ENCODE results near the gene C13orf42. TPM values are rescaled to one million over a fixed set of nuclear protein-coding genes. Genes with fewer than 3 reads are reported as not detected.
"Not testable (repeated sequence)": the region's sequence is repeated elsewhere in the genome, so short reads cannot be mapped to it uniquely, and the experiment has no call there.

The C13orf42 gene
- total RNA-seq, 4 donors from 2014 or later: not detected

DNA sequence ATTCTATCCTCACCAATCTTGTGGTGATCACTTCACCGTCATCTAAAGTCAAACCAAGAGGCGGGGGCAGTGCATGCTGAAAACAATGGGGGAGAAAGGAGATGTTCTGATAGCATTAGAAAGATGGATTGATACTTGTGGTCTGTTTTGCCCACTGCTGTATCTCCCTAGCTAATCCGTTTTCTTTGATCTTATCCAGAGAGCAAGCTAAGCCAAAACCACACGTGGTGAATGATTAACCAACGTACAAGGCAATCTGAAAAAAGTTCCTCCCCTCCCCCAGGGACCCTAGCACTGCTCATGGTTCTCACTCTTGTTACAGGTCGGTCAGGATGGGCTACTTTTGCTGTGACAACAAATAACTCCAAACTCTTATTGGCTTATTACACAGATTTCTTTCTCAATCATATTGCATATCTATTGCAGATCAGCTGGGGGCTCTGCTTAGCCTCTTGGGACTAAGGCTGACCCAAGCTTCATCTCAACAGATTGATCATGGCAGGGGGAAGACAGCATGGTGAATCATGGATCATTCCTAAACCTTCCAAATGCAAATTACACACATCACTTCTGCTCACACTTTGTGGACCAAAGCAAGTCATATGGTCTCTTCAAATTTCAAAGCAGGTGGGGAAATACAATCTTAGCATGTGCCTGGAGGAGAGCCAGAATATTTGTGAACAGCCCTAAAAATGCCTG, 11.9 kb upstream of the C13orf42 start:
- intact Hi-C loops (cut with DNase I): no loop called here
- Histone ChIP-seq H3K4me3 (replicated peaks in 1 of 3) (no peak overlapping the region), H3K27me3 (no peaks in the 10 kb centered on the region), H3K27ac (no peak overlapping the region), H3K36me3 (no peaks in the 10 kb centered on the region), H3K4me1 (no peaks in the 10 kb centered on the region), H3K9me3 (no peaks in the 10 kb centered on the region)
- WGBS, 2 donors: 35 to 38% methylated on average over 6 of the region's 6 CpGs
- no peak for TF ChIP-seq POLR2A (IDR thresholded peaks at IDR 0.05)
- TF ChIP-seq, protein P1, sequence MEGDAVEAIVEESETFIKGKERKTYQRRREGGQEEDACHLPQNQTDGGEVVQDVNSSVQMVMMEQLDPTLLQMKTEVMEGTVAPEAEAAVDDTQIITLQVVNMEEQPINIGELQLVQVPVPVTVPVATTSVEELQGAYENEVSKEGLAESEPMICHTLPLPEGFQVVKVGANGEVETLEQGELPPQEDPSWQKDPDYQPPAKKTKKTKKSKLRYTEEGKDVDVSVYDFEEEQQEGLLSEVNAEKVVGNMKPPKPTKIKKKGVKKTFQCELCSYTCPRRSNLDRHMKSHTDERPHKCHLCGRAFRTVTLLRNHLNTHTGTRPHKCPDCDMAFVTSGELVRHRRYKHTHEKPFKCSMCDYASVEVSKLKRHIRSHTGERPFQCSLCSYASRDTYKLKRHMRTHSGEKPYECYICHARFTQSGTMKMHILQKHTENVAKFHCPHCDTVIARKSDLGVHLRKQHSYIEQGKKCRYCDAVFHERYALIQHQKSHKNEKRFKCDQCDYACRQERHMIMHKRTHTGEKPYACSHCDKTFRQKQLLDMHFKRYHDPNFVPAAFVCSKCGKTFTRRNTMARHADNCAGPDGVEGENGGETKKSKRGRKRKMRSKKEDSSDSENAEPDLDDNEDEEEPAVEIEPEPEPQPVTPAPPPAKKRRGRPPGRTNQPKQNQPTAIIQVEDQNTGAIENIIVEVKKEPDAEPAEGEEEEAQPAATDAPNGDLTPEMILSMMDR (IDR thresholded peaks at IDR 0.05): no peak
- DNase-seq: no peak

GRCh38 chr13:51120873-51121272, 9.8 kb upstream of the C13orf42 start:
- H3K9me3 ChIP-seq; H3K27ac ChIP-seq; DNase-seq; H3K36me3 ChIP-seq; H3K27me3 ChIP-seq; intact Hi-C loops (cut with DNase I); H3K4me3 ChIP-seq (replicated peaks in 1 of 3); H3K4me1 ChIP-seq: not testable (repeated sequence)
- TF ChIP-seq, protein P1 (IDR thresholded peaks at IDR 0.05): peak in 1 of 6 experiments; percentile 16
- 60 to 66% methylated on average over 9 to 11 of the region's 11 CpGs for WGBS, 2 donors

- no peak for DNase-seq
- no peaks in the 10 kb centered on the region for H3K27me3 ChIP-seq
- no peaks in the 10 kb centered on the region for H3K9me3 ChIP-seq
- no peak overlapping the region for H3K4me3 ChIP-seq (replicated peaks in 1 of 3)
- intact Hi-C loops (cut with DNase I): no loop called here
- H3K36me3 ChIP-seq: no peaks in the 10 kb centered on the region
- WGBS, 2 donors: 83 to 89% methylated on average over 4 of the region's 4 CpGs
- no peak for TF ChIP-seq POLR2A (IDR thresholded peaks at IDR 0.05)
- TF ChIP-seq, protein P1 (IDR thresholded peaks at IDR 0.05): no peak
- no peak overlapping the region for H3K27ac ChIP-seq
- no peaks in the 10 kb centered on the region for H3K4me1 ChIP-seq
Observed at GRCh38 chr13:51118809-51119431, 7.8 kb upstream of the C13orf42 start.

DNA sequence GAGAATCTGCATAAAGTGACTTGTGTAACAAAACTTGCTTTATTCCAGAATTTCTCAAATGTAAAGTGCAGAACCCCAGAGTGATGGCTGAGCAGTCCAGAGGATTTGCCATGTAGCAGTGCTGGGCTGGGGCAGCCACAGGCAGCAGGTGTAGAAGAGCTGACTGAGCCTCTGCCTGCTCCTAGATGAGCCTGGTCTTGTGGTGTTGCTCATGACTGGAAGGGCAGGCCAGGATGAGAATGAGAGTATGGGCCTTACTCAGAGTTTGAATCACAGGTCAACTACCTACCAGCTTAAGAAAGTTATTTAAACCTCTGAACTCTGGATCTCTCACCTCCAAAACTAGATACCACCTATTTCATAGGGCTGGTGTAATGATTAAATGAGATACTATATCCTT, 2.9 kb upstream of the C13orf42 start:
- intact Hi-C loops (cut with DNase I): no loop called here
- H3K9me3 ChIP-seq: no peaks in the 10 kb centered on the region

More for the DNA sequence above, 2.9 kb upstream of the C13orf42 start:
- no peak for DNase-seq
- TF ChIP-seq POLR2A (IDR thresholded peaks at IDR 0.05): no peak
- TF ChIP-seq, protein P1 (IDR thresholded peaks at IDR 0.05): no peak
- Histone ChIP-seq H3K27me3 (no peaks in the 10 kb centered on the region), H3K36me3 (no peaks in the 10 kb centered on the region), H3K27ac (no peak overlapping the region), H3K4me3 (replicated peaks in 1 of 3) (no peak overlapping the region), H3K4me1 (no peaks in the 10 kb centered on the region)
